GM10266 (cell line): ENCODE data around the gene ZNF692.

ENCODE experiments used
- DNase-seq: peaks from one replicate; pipeline ENCODE4 v3.0.0; 2012; ENCODE audit errors: extremely low spot score
- CTCF ChIP-seq: IDR thresholded peaks from 2 replicates; pipeline ENCODE4 v1.5.1; 2012; ENCODE audit warnings: mild to moderate bottlenecking, low read depth; ENCODE audit not compliant: control insufficient read depth, insufficient read depth; ENCODE audit errors: missing control alignments

ZNF692 gene

GRCh38 chr1:248858891-248859889 lies at the start of gene ZNF692:
Gene ZNF692, minus strand, starts transcription at chr1:248859085. Its CDS starts 776 bp downstream, at chr1:248858309.
- no peak for TF ChIP-seq CTCF
- DNase-seq: peak; percentile 97

- no peak for TF ChIP-seq CTCF
- DNase-seq: no peak
Observed at GRCh38 chr1:248906753-248907661, 48.1 kb upstream of the ZNF692 start.

- peak; percentile 88 for TF ChIP-seq CTCF
- peak; percentile 98 for DNase-seq
Observed at GRCh38 chr1:248906009-248906752, 47.3 kb upstream of the ZNF692 start, which contains the start of gene PGBD2. Gene PGBD2, plus strand, starts transcription at chr1:248906235. Its CDS starts 7,628 bp downstream, at chr1:248913863.

- no peak for TF ChIP-seq CTCF
- no peak for DNase-seq
Observed at GRCh38 chr1:248905662-248906008, 46.8 kb upstream of the ZNF692 start.

- no peak for DNase-seq
- no peak for TF ChIP-seq CTCF
Observed at GRCh38 chr1:248904437-248905216, 45.7 kb upstream of the ZNF692 start.

GRCh38 chr1:248901578-248901977 lies 42.7 kb upstream of the ZNF692 start:
- TF ChIP-seq CTCF: no peak
- no peak for DNase-seq
